Activated CD4-positive, alpha-beta T cell treated with anti-CD3 and anti-CD28 coated beads for 36 hours (primary cell): ENCODE measurements around the gene AMOTL1. TPM values are rescaled to one million over a fixed set of nuclear protein-coding genes. Genes with fewer than 3 reads are reported as not detected.

Experiments used
- ATAC-seq: fragments of 200-7000 bp; cut with Tn5 transposase; one replicate; pipeline ENCODE4 v1.10.0; 2021; ENCODE audit warnings: mild to moderate bottlenecking, moderate library complexity
- CTCF ChIA-PET: fragments of 350-600 bp; sonication (Branson Sonifier 250); formaldehyde crosslinking; loops from one replicate; lab custom pipeline; 2021; ENCODE audit warnings: antibody characterized with exemption; lab: Charles Lee
- POLR2A ChIA-PET: fragments of 350-600 bp; sonication (Branson Sonifier 250); formaldehyde crosslinking; loops from one replicate; lab custom pipeline; 2021; ENCODE audit warnings: antibody characterized with exemption, inconsistent platforms; lab: Charles Lee
- DNase-seq: peaks from one replicate; pipeline ENCODE4 v3.0.0-alpha.2; 2020
- H3K27ac Mint-ChIP-seq: one replicate; pipeline ENCODE4 v1.8.0; 2021; ENCODE audit warnings: mixed read lengths
- H3K27me3 Mint-ChIP-seq: one replicate; pipeline ENCODE4 v1.8.0; 2021; ENCODE audit warnings: mixed read lengths
- H3K36me3 Mint-ChIP-seq: one replicate; pipeline ENCODE4 v1.8.0; 2021; ENCODE audit warnings: low read depth, mixed read lengths
- H3K4me1 Mint-ChIP-seq: one replicate; pipeline ENCODE4 v1.8.0; 2021; ENCODE audit warnings: mixed read lengths
- H3K4me3 Mint-ChIP-seq: one replicate; pipeline ENCODE4 v1.8.0; 2021; ENCODE audit warnings: mild to moderate bottlenecking, moderate library complexity, mixed read lengths
- H3K9me3 Mint-ChIP-seq: one replicate; pipeline ENCODE4 v1.8.0; 2021; ENCODE audit warnings: low read depth, mixed read lengths
- intact Hi-C, 2 experiments: fragments of 100-400 bp; cut with DNase I in 1 of 2; cut with micrococcal nuclease in 1 of 2; formaldehyde crosslinking; loops; one replicate each; pipeline versions ENCODE4 v1.14.2 to v1.15.1; 2022 to 2024; cut with DNase I, micrococcal nuclease
- total RNA-seq, 2 experiments: library from RNA; stranded (reverse); gene quantifications; one replicate each; pipeline ENCODE4 v1.2.3, GENCODE V29; 2021

Gene AMOTL1
- total RNA-seq, 2 experiments from 2014 or later, result 1.8 to 2.3 TPM

GRCh38 chr11:94876222-94876621 is 108.1 kb downstream of the AMOTL1 start:
- no peak for DNase-seq
- Mint-ChIP-seq H3K4me3 (peak overlapping the region; percentile 19), H3K27ac (peak overlapping the region; percentile 82), H3K9me3 (no peaks in the 10 kb centered on the region), H3K36me3 (no peaks in the 10 kb centered on the region), H3K27me3 (peaks cover 2% of the 10 kb centered on the region), H3K4me1 (peaks cover 23% of the 10 kb centered on the region)
- ChIA-PET CTCF (interaction anchor here (0.9 to 1.5 kb wide), 4 partner anchors 9 to 52 kb away, joined by 3 to 6 read pairs (median 4); no protein-coding TSS in a partner anchor), POLR2A (no interaction called here)
- intact Hi-C loops, result loop anchor here in 1 of 2 experiments (1.0 to 5.0 kb wide), 3 partner anchors 90 to 739 kb away; partner anchors contain the start of gene FUT4
- ATAC-seq, result no peak

- peak overlapping the region; percentile 82 for H3K27ac Mint-ChIP-seq
- DNase-seq (peak; percentile 88), ATAC-seq (peak; percentile 96)
- H3K4me3 Mint-ChIP-seq, result peak overlapping the region; percentile 19
- ChIA-PET CTCF (interaction anchor here (0.9 to 1.5 kb wide), 4 partner anchors 10 to 51 kb away, joined by 3 to 6 read pairs (median 4); no protein-coding TSS in a partner anchor), POLR2A (no interaction called here)
- H3K4me1 Mint-ChIP-seq, result peaks cover 23% of the 10 kb centered on the region
- no peaks in the 10 kb centered on the region for H3K9me3 Mint-ChIP-seq
- peaks cover 2% of the 10 kb centered on the region for H3K27me3 Mint-ChIP-seq
- H3K36me3 Mint-ChIP-seq, result no peaks in the 10 kb centered on the region
- intact Hi-C loops, result loop anchor here in 1 of 2 experiments (1.0 to 5.0 kb wide), 3 partner anchors 91 to 740 kb away; partner anchors contain the start of gene FUT4
These were observed 108.7 kb downstream of the AMOTL1 start for GRCh38 chr11:94876645-94877442.

- Mint-ChIP-seq H3K4me3 (no peak overlapping the region), H3K36me3 (no peaks in the 10 kb centered on the region), H3K9me3 (no peaks in the 10 kb centered on the region), H3K4me1 (peaks cover 23% of the 10 kb centered on the region), H3K27ac (no peak overlapping the region), H3K27me3 (no peaks in the 10 kb centered on the region)
- ChIA-PET CTCF (interaction anchor here (1.5 kb wide), 1 partner anchor 20 kb away, joined by 6 read pairs; no protein-coding TSS in a partner anchor), POLR2A (no interaction called here)
- DNase-seq (peak; percentile 16), ATAC-seq (no peak)
- intact Hi-C loops, result loop anchor here in 1 of 2 experiments (5.0 kb wide), 2 partner anchors 335 to 740 kb away; partner anchors contain the start of gene FUT4
These were observed 109.5 kb downstream of the AMOTL1 start for GRCh38 chr11:94877443-94878200.

- intact Hi-C loops, result loop anchor here in 1 of 2 experiments (5.0 kb wide), 2 partner anchors 337 to 742 kb away; partner anchors contain the start of gene FUT4
- ATAC-seq (no peak), DNase-seq (no peak)
- Mint-ChIP-seq H3K27ac (no peak overlapping the region), H3K4me3 (no peak overlapping the region), H3K27me3 (no peaks in the 10 kb centered on the region), H3K36me3 (peaks cover 2% of the 10 kb centered on the region), H3K4me1 (peaks cover 23% of the 10 kb centered on the region), H3K9me3 (no peaks in the 10 kb centered on the region)
- CTCF ChIA-PET, result no interaction called here
- POLR2A ChIA-PET, result no interaction called here
These were observed 110.8 kb downstream of the AMOTL1 start for GRCh38 chr11:94879006-94879405.

- POLR2A ChIA-PET, result no interaction called here
- intact Hi-C loops, result no loop called here
- Mint-ChIP-seq H3K27me3 (no peaks in the 10 kb centered on the region), H3K9me3 (no peaks in the 10 kb centered on the region), H3K4me3 (no peak overlapping the region), H3K27ac (no peak overlapping the region), H3K4me1 (peaks cover 23% of the 10 kb centered on the region), H3K36me3 (peaks cover 2% of the 10 kb centered on the region)
- peak; percentile 50 for ATAC-seq
- CTCF ChIA-PET, result interaction anchor here (0.7 to 1.2 kb wide), 2 partner anchors 18 kb away, joined by 3 to 6 read pairs; no protein-coding TSS in a partner anchor
- peak; percentile 16 for DNase-seq
These were observed 112.1 kb downstream of the AMOTL1 start for GRCh38 chr11:94880216-94880615.

GRCh38 chr11:94882931-94883330 is 114.8 kb downstream of the AMOTL1 start:
- intact Hi-C loops, result no loop called here
- no peak overlapping the region for H3K4me3 Mint-ChIP-seq
- H3K27ac Mint-ChIP-seq, result no peak overlapping the region
- ChIA-PET POLR2A (interaction anchor here (0.6 kb wide), 1 partner anchor 20 kb away, joined by 4 read pairs; no protein-coding TSS in a partner anchor), CTCF (interaction anchor here (1.6 kb wide), 1 partner anchor 15 kb away, joined by 7 read pairs; no protein-coding TSS in a partner anchor)
- H3K36me3 Mint-ChIP-seq, result peaks cover 2% of the 10 kb centered on the region
- no peaks in the 10 kb centered on the region for H3K27me3 Mint-ChIP-seq
- ATAC-seq (no peak), DNase-seq (no peak)
- H3K9me3 Mint-ChIP-seq, result peaks cover 5% of the 10 kb centered on the region
- peaks cover under 1% of the 10 kb centered on the region for H3K4me1 Mint-ChIP-seq

GRCh38 chr11:94883878-94884277 is 115.7 kb downstream of the AMOTL1 start:
- no peak overlapping the region for H3K4me3 Mint-ChIP-seq
- H3K27me3 Mint-ChIP-seq, result no peaks in the 10 kb centered on the region
- no peak overlapping the region for H3K27ac Mint-ChIP-seq
- H3K9me3 Mint-ChIP-seq, result peaks cover 9% of the 10 kb centered on the region
- DNase-seq (no peak), ATAC-seq (no peak)
- peaks cover 2% of the 10 kb centered on the region for H3K36me3 Mint-ChIP-seq
- ChIA-PET POLR2A (no interaction called here), CTCF (interaction anchor here (1.0 to 1.6 kb wide), 3 partner anchors 12 to 103 kb away, joined by 3 to 7 read pairs (median 3); no protein-coding TSS in a partner anchor)
- no peaks in the 10 kb centered on the region for H3K4me1 Mint-ChIP-seq
- intact Hi-C loops, result no loop called here

- no peak for DNase-seq
- H3K27me3 Mint-ChIP-seq, result no peaks in the 10 kb centered on the region
- H3K4me3 Mint-ChIP-seq, result no peak overlapping the region
- ChIA-PET POLR2A (no interaction called here), CTCF (interaction anchor here (1.0 to 1.1 kb wide), 2 partner anchors 12 to 103 kb away, joined by 3 read pairs; no protein-coding TSS in a partner anchor)
- H3K9me3 Mint-ChIP-seq, result peaks cover 9% of the 10 kb centered on the region
- ATAC-seq, result no peak
- H3K27ac Mint-ChIP-seq, result no peak overlapping the region
- intact Hi-C loops, result no loop called here
- no peaks in the 10 kb centered on the region for H3K4me1 Mint-ChIP-seq
- peaks cover 2% of the 10 kb centered on the region for H3K36me3 Mint-ChIP-seq
These were observed 116.2 kb downstream of the AMOTL1 start for GRCh38 chr11:94884376-94884775.

- DNase-seq (no peak), ATAC-seq (no peak)
- H3K36me3 Mint-ChIP-seq, result peaks cover 2% of the 10 kb centered on the region
- H3K4me1 Mint-ChIP-seq, result no peaks in the 10 kb centered on the region
- ChIA-PET POLR2A (no interaction called here), CTCF (interaction anchor here (0.7 to 1.1 kb wide), 2 partner anchors 13 to 104 kb away, joined by 3 to 4 read pairs; no protein-coding TSS in a partner anchor)
- H3K27ac Mint-ChIP-seq, result no peak overlapping the region
- intact Hi-C loops, result no loop called here
- H3K27me3 Mint-ChIP-seq, result no peaks in the 10 kb centered on the region
- peaks cover 9% of the 10 kb centered on the region for H3K9me3 Mint-ChIP-seq
- no peak overlapping the region for H3K4me3 Mint-ChIP-seq
These were observed 117.0 kb downstream of the AMOTL1 start for GRCh38 chr11:94885133-94885532.

- H3K27ac Mint-ChIP-seq, result no peak overlapping the region
- intact Hi-C loops, result no loop called here
- H3K36me3 Mint-ChIP-seq, result peaks cover 2% of the 10 kb centered on the region
- ATAC-seq (no peak), DNase-seq (no peak)
- CTCF ChIA-PET, result interaction anchor here (0.7 kb wide), 1 partner anchor 13 kb away, joined by 4 read pairs; no protein-coding TSS in a partner anchor
- POLR2A ChIA-PET, result interaction anchor here (0.6 kb wide), 1 partner anchor 477 kb away, joined by 3 read pairs; no protein-coding TSS in a partner anchor
- H3K9me3 Mint-ChIP-seq, result peaks cover 9% of the 10 kb centered on the region
- H3K4me1 Mint-ChIP-seq, result no peaks in the 10 kb centered on the region
- no peaks in the 10 kb centered on the region for H3K27me3 Mint-ChIP-seq
- no peak overlapping the region for H3K4me3 Mint-ChIP-seq
These were observed 117.4 kb downstream of the AMOTL1 start for GRCh38 chr11:94885581-94885980.

- CTCF ChIA-PET, result interaction anchor here (0.8 to 1.7 kb wide), 3 partner anchors 10 to 265 kb away, joined by 4 to 5 read pairs (median 5); no protein-coding TSS in a partner anchor
- Mint-ChIP-seq H3K36me3 (peaks cover 2% of the 10 kb centered on the region), H3K27ac (no peak overlapping the region), H3K27me3 (no peaks in the 10 kb centered on the region), H3K4me1 (no peaks in the 10 kb centered on the region), H3K9me3 (peaks cover 18% of the 10 kb centered on the region), H3K4me3 (no peak overlapping the region)
- intact Hi-C loops, result no loop called here
- ATAC-seq (no peak), DNase-seq (no peak)
- POLR2A ChIA-PET, result no interaction called here
These were observed 120.0 kb downstream of the AMOTL1 start for GRCh38 chr11:94888204-94888603.
